H9 (cell line): ENCODE measurements around the gene AMBN. TPM values are rescaled to one million over a fixed set of nuclear protein-coding genes. Genes with fewer than 3 reads are reported as not detected.

ENCODE experiments used
- DNase-seq: peaks from one replicate; pipeline ENCODE4 v3.0.0-alpha.2; 2017
- H2AFZ ChIP-seq: one replicate; pipeline ENCODE4 v1.6.1; 2013; ENCODE audit warnings: mild to moderate bottlenecking, low read length, control low read depth, moderate library complexity
- H2AK5ac ChIP-seq: 2 replicates; pipeline ENCODE4 v1.6.1; 2013; ENCODE audit warnings: low read length, control low read depth, mixed read lengths; ENCODE audit not compliant: insufficient read length
- H2BK120ac ChIP-seq: one replicate; pipeline ENCODE4 v1.6.1; 2013; ENCODE audit warnings: low read depth, mild to moderate bottlenecking, low read length, control low read depth, inconsistent platforms; ENCODE audit not compliant: poor library complexity, severe bottlenecking
- H2BK12ac ChIP-seq: 2 replicates; pipeline ENCODE4 v1.6.1; 2013; ENCODE audit warnings: low read length, control low read depth, mixed read lengths, low read depth; ENCODE audit not compliant: insufficient read length
- H2BK15ac ChIP-seq: 2 replicates; pipeline ENCODE4 v1.6.1; 2013; ENCODE audit warnings: low read depth, low read length, control low read depth
- H2BK20ac ChIP-seq: one replicate; pipeline ENCODE4 v1.6.1; 2013; ENCODE audit warnings: low read depth, mild to moderate bottlenecking, low read length, control low read depth, inconsistent platforms; ENCODE audit not compliant: poor library complexity, severe bottlenecking
- H2BK5ac ChIP-seq: 2 replicates; pipeline ENCODE4 v1.6.1; 2013; ENCODE audit warnings: low read length, control low read depth, mixed read lengths; ENCODE audit not compliant: insufficient read length
- H3K14ac ChIP-seq: 2 replicates; pipeline ENCODE4 v1.6.1; 2013; ENCODE audit warnings: low read length, control low read depth; ENCODE audit not compliant: insufficient read depth
- H3K18ac ChIP-seq: 2 replicates; pipeline ENCODE4 v1.6.1; 2013; ENCODE audit warnings: low read depth, mild to moderate bottlenecking, mixed read lengths, low read length, control low read depth; ENCODE audit not compliant: insufficient read length
- H3K23ac ChIP-seq: 2 replicates; pipeline ENCODE4 v1.6.1; 2013; ENCODE audit warnings: low read length, control low read depth, mixed read lengths, low read depth; ENCODE audit not compliant: insufficient read length
- H3K23me2 ChIP-seq: 2 replicates; pipeline ENCODE4 v1.6.1; 2013; ENCODE audit warnings: low read depth, mild to moderate bottlenecking, mixed read lengths, low read length, control low read depth; ENCODE audit not compliant: insufficient read length, poor library complexity, severe bottlenecking
- H3K27ac ChIP-seq: 2 replicates; pipeline ENCODE4 v1.5.1; 2013; ENCODE audit warnings: low read length, control low read depth, mixed read lengths, low read depth; ENCODE audit not compliant: insufficient read length
- H3K27me3 ChIP-seq: 2 replicates; pipeline ENCODE4 v1.6.1; 2013; ENCODE audit warnings: low read length, control low read depth, inconsistent platforms; ENCODE audit not compliant: insufficient read depth
- H3K4ac ChIP-seq: 2 replicates; pipeline ENCODE4 v1.6.1; 2013; ENCODE audit warnings: low read depth, mild to moderate bottlenecking, control low read depth, inconsistent platforms, low read length, moderate library complexity
- H3K4me1 ChIP-seq: 2 replicates; pipeline ENCODE4 v1.6.1; 2013; ENCODE audit warnings: low read length, control low read depth, inconsistent platforms; ENCODE audit not compliant: insufficient read depth
- H3K4me2 ChIP-seq: 2 replicates; pipeline ENCODE4 v1.6.1; 2013; ENCODE audit warnings: low read length, control low read depth, mixed read lengths; ENCODE audit not compliant: insufficient read length, insufficient read depth
- H3K56ac ChIP-seq: 2 replicates; pipeline ENCODE4 v1.6.1; 2013; ENCODE audit warnings: low read depth, mild to moderate bottlenecking, mixed read lengths, low read length, control low read depth; ENCODE audit not compliant: insufficient read length
- H3K79me1 ChIP-seq: 2 replicates; pipeline ENCODE4 v1.6.1; 2013; ENCODE audit warnings: low read depth, mild to moderate bottlenecking, moderate library complexity, low read length, control low read depth, inconsistent platforms; ENCODE audit not compliant: insufficient read depth, poor library complexity, severe bottlenecking
- H3K79me2 ChIP-seq: 2 replicates; pipeline ENCODE4 v1.6.1; 2013; ENCODE audit warnings: low read length, control low read depth, inconsistent platforms; ENCODE audit not compliant: insufficient read depth
- H3K9ac ChIP-seq: 2 replicates; pipeline ENCODE4 v1.6.1; 2013; ENCODE audit warnings: low read length, control low read depth, mixed read lengths; ENCODE audit not compliant: insufficient read length; ENCODE audit errors: extremely low read depth
- H3K9me3 ChIP-seq: one replicate; pipeline ENCODE4 v1.6.1; 2013; ENCODE audit warnings: low read depth, low read length, inconsistent platforms; ENCODE audit not compliant: control insufficient read depth
- H3T11ph ChIP-seq: one replicate; pipeline ENCODE4 v1.6.1; 2013; ENCODE audit warnings: mild to moderate bottlenecking, low read length, control low read depth, inconsistent platforms
- H4K20me1 ChIP-seq: one replicate; pipeline ENCODE4 v1.6.1; 2013; ENCODE audit not compliant: control insufficient read depth, insufficient read length, insufficient read depth
- H4K5ac ChIP-seq: 2 replicates; pipeline ENCODE4 v1.6.1; 2013; ENCODE audit warnings: low read depth, mild to moderate bottlenecking, mixed read lengths, low read length, control low read depth; ENCODE audit not compliant: insufficient read length
- H4K8ac ChIP-seq: replicated peaks from 2 replicates; pipeline ENCODE4 v1.6.1; 2013; ENCODE audit warnings: low read length, control low read depth, mixed read lengths, low read depth; ENCODE audit not compliant: insufficient read length
- H4K91ac ChIP-seq: 2 replicates; pipeline ENCODE4 v1.6.1; 2013; ENCODE audit warnings: low read depth, mild to moderate bottlenecking, moderate library complexity, mixed read lengths, low read length, control low read depth; ENCODE audit not compliant: insufficient read length
- H3K27ac Mint-ChIP-seq, 3 experiments: 2 replicates in 2 of 3; 3 replicates in 1 of 3; pipeline ENCODE4 v1.8.0; 2020 to 2021; ENCODE audit warnings: mixed read lengths in 3 of 3, mild to moderate bottlenecking in 1 of 3, moderate library complexity in 1 of 3
- H3K27me3 Mint-ChIP-seq: 2 replicates; pipeline ENCODE4 v1.8.0; 2021; ENCODE audit warnings: low read depth, mild to moderate bottlenecking, moderate library complexity, mixed read lengths
- H3K36me3 Mint-ChIP-seq, 3 experiments: 2 replicates in 2 of 3; 3 replicates in 1 of 3; pipeline ENCODE4 v1.8.0; 2020 to 2021; ENCODE audit warnings: low read depth in 3 of 3, mixed read lengths in 3 of 3; ENCODE audit not compliant: insufficient read depth in 1 of 3
- H3K4me1 Mint-ChIP-seq, 2 experiments: 2 replicates each; pipeline ENCODE4 v1.8.0; 2020; ENCODE audit warnings: mixed read lengths in 2 of 2
- H3K4me3 Mint-ChIP-seq, 2 experiments: 2 replicates in 1 of 2; 3 replicates in 1 of 2; pipeline ENCODE4 v1.8.0; 2020 to 2021; ENCODE audit warnings: mild to moderate bottlenecking in 2 of 2, mixed read lengths in 2 of 2, moderate library complexity in 1 of 2
- H3K9me3 Mint-ChIP-seq, 2 experiments: 2 replicates in 1 of 2; 3 replicates in 1 of 2; pipeline ENCODE4 v1.8.0; 2020; ENCODE audit warnings: mild to moderate bottlenecking in 2 of 2, mixed read lengths in 2 of 2, moderate library complexity in 1 of 2
- CTCF ChIP-seq: fragments of 200-600 bp; sonication (generic); conservative IDR thresholded peaks from 3 replicates; pipeline ENCODE4 v1.8.0; 2021; ENCODE audit warnings: antibody characterized with exemption, mild to moderate bottlenecking
- WGBS: extraction: QIAGEN DNeasy Blood & Tissue Kit; methylation state at CpG from one replicate; pipeline ENCODE4 v1.1.7; 2013; ENCODE audit warnings: missing lambda C conversion rate, low lambda C conversion rate, mixed read lengths; ENCODE audit not compliant: insufficient read length; ENCODE audit errors: extremely low coverage; 5-methylcytosine and 5-hydroxymethylcytosine counted together
- total RNA-seq: library from RNA; stranded (reverse); gene quantifications from 2 replicates; pipeline ENCODE4 v1.2.1, GENCODE V29; 2021

Gene AMBN
- total RNA-seq, 1 experiment from 2014 or later = not detected

GRCh38 chr4:70651864-70652506, 59.9 kb downstream of the AMBN start:
- Histone ChIP-seq H3K9ac (no peak overlapping the region), H2AFZ (peak overlapping the region; percentile 95)

More at GRCh38 chr4:70651864-70652506, 59.9 kb downstream of the AMBN start:
- no peak overlapping the region for H2BK15ac ChIP-seq
- H3K23ac ChIP-seq = no peak overlapping the region
- H2BK5ac ChIP-seq = no peak overlapping the region
- H3K4me1 ChIP-seq = no peaks in the 10 kb centered on the region; the same call in 1 of the 2 replicates
- no peak overlapping the region for H3K14ac ChIP-seq
- no peaks in the 10 kb centered on the region for H3K27me3 ChIP-seq
- H3T11ph ChIP-seq = no peak overlapping the region
- no peaks in the 10 kb centered on the region for H3K9me3 Mint-ChIP-seq
- H3K36me3 Mint-ChIP-seq = no peaks in the 10 kb centered on the region
- no peak overlapping the region for H4K91ac ChIP-seq
- H3K23me2 ChIP-seq = no peaks in the 10 kb centered on the region
- H3K79me2 ChIP-seq = no peaks in the 10 kb centered on the region
- TF ChIP-seq CTCF = peak; percentile 69
- H3K27ac Mint-ChIP-seq = no peak overlapping the region
- no peak overlapping the region for H4K5ac ChIP-seq
- H2BK120ac ChIP-seq = no peak overlapping the region
- no peaks in the 10 kb centered on the region; the same call in 1 of the 2 replicates for H3K27me3 Mint-ChIP-seq
- no peak overlapping the region for H2BK20ac ChIP-seq
- H4K8ac ChIP-seq = no peak overlapping the region
- no peak overlapping the region for H3K4ac ChIP-seq
- H4K20me1 ChIP-seq = no peaks in the 10 kb centered on the region
- H3K56ac ChIP-seq = no peak overlapping the region
- no peak overlapping the region for H3K18ac ChIP-seq
- peak; percentile 30 for DNase-seq
- no peak overlapping the region for H2AK5ac ChIP-seq
- no CpG with 5 or more reads among the region's 4 CpGs for WGBS
- no peaks in the 10 kb centered on the region for H3K9me3 ChIP-seq
- H3K4me3 Mint-ChIP-seq = no peak overlapping the region
- no peak overlapping the region for H3K27ac ChIP-seq
- H3K4me2 ChIP-seq = no peak overlapping the region
- no peak overlapping the region for H2BK12ac ChIP-seq
- H3K4me1 Mint-ChIP-seq = no peaks in the 10 kb centered on the region
- H3K79me1 ChIP-seq = no peaks in the 10 kb centered on the region
